HCT116 (cell line): ENCODE data around the gene CPT1A. TPM values are rescaled to one million over a fixed set of nuclear protein-coding genes. Genes with fewer than 3 reads are reported as not detected.

ENCODE experiments used
- ATAC-seq: fragments of 200-7000 bp; cut with Tn5 transposase; 2 replicates; pipeline ENCODE4 v1.9.1; 2020; ENCODE audit warnings: mild to moderate bottlenecking, moderate library complexity
- BruUV-seq: library from RNA; stranded (reverse); fragments of 400-500 nt; replicated peaks from 2 replicates; lab custom pipeline; 2021; lab: Mats Ljungman, UMichigan
- CTCF ChIA-PET: fragments of 300-600 bp; sonication (Branson Sonifier 250); formaldehyde crosslinking; loops from one replicate; lab custom pipeline; 2021; ENCODE audit warnings: antibody characterized with exemption; lab: Charles Lee
- POLR2A ChIA-PET: fragments of 300-600, 350-600 bp; sonication (Branson Sonifier 250); formaldehyde crosslinking; loops from one replicate; lab custom pipeline; 2021; ENCODE audit warnings: antibody characterized with exemption; lab: Charles Lee
- RAD21 ChIA-PET, 2 experiments: fragments of 300-600 bp; sonication (Branson Sonifier 250); formaldehyde crosslinking; loops; one replicate each; lab custom pipeline; 2023; ENCODE audit warnings: low total read pairs in 2 of 2; ENCODE audit not compliant: uncharacterized antibody in 2 of 2, unreplicated experiment in 2 of 2, low non-redundant PET in 1 of 2; lab: Charles Lee
- DNase-seq: peaks from one replicate; pipeline ENCODE4 v3.0.0-alpha.2; 2010; ENCODE audit warnings: low read depth, low spot score
- H2AFZ ChIP-seq: fragments of 200-600 bp; shearing (Covaris generic), sonication (generic); 2 replicates; pipeline ENCODE4 v1.6.1; 2017; ENCODE audit warnings: low read depth, mixed run types, mixed read lengths, antibody characterized with exemption, low read length; ENCODE audit not compliant: poor library complexity, severe bottlenecking
- H3K27ac ChIP-seq: 2 replicates; pipeline ENCODE4 v1.5.1; 2012; ENCODE audit warnings: low read depth, low read length
- H3K27me3 ChIP-seq: fragments of 200-600 bp; sonication (generic); 2 replicates; pipeline ENCODE4 v1.6.1; 2016; ENCODE audit warnings: mixed run types, low read length, mixed read lengths; ENCODE audit not compliant: insufficient read depth
- H3K36me3 ChIP-seq, 2 experiments: fragments of 200-500 bp in 1 of 2; fragments of 200-600 bp in 1 of 2; sonication (Bioruptor generic) in 1 of 2; sonication (generic) in 1 of 2; 2 replicates each; pipeline versions ENCODE4 v1.5.1 to v1.6.1; 2014 to 2016; ENCODE audit warnings: low read length in 2 of 2, inconsistent platforms in 1 of 2, mixed read lengths in 1 of 2, mixed run types in 1 of 2; ENCODE audit not compliant: insufficient read depth in 2 of 2, control insufficient read depth in 1 of 2
- H3K4me1 ChIP-seq, 2 experiments: fragments of 200-600 bp in 1 of 2; sonication (generic) in 1 of 2; 2 replicates each; pipeline versions ENCODE4 v1.5.1 to v1.6.1; 2012 to 2017; ENCODE audit warnings: low read length in 2 of 2, inconsistent platforms in 1 of 2, mild to moderate bottlenecking in 1 of 2, mixed read lengths in 1 of 2, mixed run types in 1 of 2, moderate library complexity in 1 of 2; ENCODE audit not compliant: insufficient read depth in 2 of 2, control insufficient read depth in 1 of 2
- H3K4me2 ChIP-seq: fragments of 200-600 bp; sonication (generic); 2 replicates; pipeline ENCODE4 v1.6.1; 2017; ENCODE audit warnings: mixed run types, low read length, mixed read lengths
- H3K4me3 ChIP-seq, 2 experiments: fragments of 200-600 bp in 1 of 2; sonication (generic) in 1 of 2; replicated peaks in 1 of 2; 2 replicates each; pipeline ENCODE4 v1.5.1; 2011 to 2016; ENCODE audit warnings: low read length in 2 of 2, control low read depth in 1 of 2, low read depth in 1 of 2, mild to moderate bottlenecking in 1 of 2, mixed read lengths in 1 of 2, mixed run types in 1 of 2
- H3K79me2 ChIP-seq: fragments of 200-600 bp; sonication (generic); 2 replicates; pipeline ENCODE4 v1.6.1; 2017; ENCODE audit warnings: mild to moderate bottlenecking, mixed run types, low read length, moderate library complexity, mixed read lengths; ENCODE audit not compliant: insufficient read depth
- H3K9ac ChIP-seq: fragments of 200-600 bp; sonication (generic); 2 replicates; pipeline ENCODE4 v1.6.1; 2016; ENCODE audit warnings: low read length, mixed read lengths
- H3K9me2 ChIP-seq: fragments of 200-600 bp; sonication (generic), shearing (Covaris generic); 2 replicates; pipeline ENCODE4 v1.6.1; 2017; ENCODE audit warnings: mixed run types, mild to moderate bottlenecking, moderate library complexity; ENCODE audit not compliant: insufficient read depth
- H3K9me3 ChIP-seq, 2 experiments: fragments of 200-500 bp in 1 of 2; fragments of 200-600 bp in 1 of 2; sonication (Bioruptor generic) in 1 of 2; sonication (generic) in 1 of 2; 2 replicates each; pipeline ENCODE4 v1.6.1; 2014 to 2017; ENCODE audit warnings: low read length in 2 of 2, mixed read lengths in 2 of 2, inconsistent platforms in 1 of 2, low read depth in 1 of 2, mild to moderate bottlenecking in 1 of 2, mixed run types in 1 of 2, moderate library complexity in 1 of 2; ENCODE audit not compliant: control insufficient read depth in 1 of 2, insufficient read depth in 1 of 2
- H4K20me1 ChIP-seq: fragments of 200-600 bp; sonication (generic), shearing (Covaris generic); 2 replicates; pipeline ENCODE4 v1.6.1; 2017; ENCODE audit warnings: mixed run types, mild to moderate bottlenecking, moderate library complexity; ENCODE audit not compliant: insufficient read depth
- EGR1 ChIP-seq: IDR thresholded peaks from 2 replicates; pipeline ENCODE4 v1.6.1; 2012; ENCODE audit warnings: low read depth
- ELF1 ChIP-seq: IDR thresholded peaks from 2 replicates; pipeline ENCODE4 v1.6.1; 2012; ENCODE audit warnings: low read depth, borderline replicate concordance
- JUND ChIP-seq: IDR thresholded peaks from 2 replicates; pipeline ENCODE4 v1.6.1; 2012
- MAX ChIP-seq: IDR thresholded peaks from 2 replicates; pipeline ENCODE4 v1.6.1; 2012
- POLR2A ChIP-seq: IDR thresholded peaks from 2 replicates; pipeline ENCODE4 v1.7.0; 2011; ENCODE audit warnings: borderline replicate concordance; ENCODE audit not compliant: insufficient read depth, insufficient read length; ENCODE audit errors: extremely low read depth
- POLR2AphosphoS5 ChIP-seq: IDR thresholded peaks from 2 replicates; pipeline ENCODE4 v1.6.1; 2011; ENCODE audit warnings: mild to moderate bottlenecking, low read depth, low read length, moderate library complexity
- RAD21 ChIP-seq: IDR thresholded peaks from 2 replicates; pipeline ENCODE4 v1.6.1; 2012; ENCODE audit warnings: low read depth, mild to moderate bottlenecking
- REST ChIP-seq: IDR thresholded peaks from 2 replicates; pipeline ENCODE4 v1.6.1; 2012; ENCODE audit warnings: low read depth
- SIN3A ChIP-seq: IDR thresholded peaks from 2 replicates; pipeline ENCODE4 v1.6.1; 2012; ENCODE audit warnings: low read depth
- SP1 ChIP-seq: IDR thresholded peaks from 2 replicates; pipeline ENCODE4 v1.6.1; 2012; ENCODE audit warnings: low read depth
- SRF ChIP-seq: IDR thresholded peaks from 2 replicates; pipeline ENCODE4 v1.6.1; 2012; ENCODE audit warnings: low read depth
- YY1 ChIP-seq: IDR thresholded peaks from 2 replicates; pipeline ENCODE4 v1.6.1; 2011; ENCODE audit warnings: low read length, low read depth, moderate library complexity, mild to moderate bottlenecking; ENCODE audit not compliant: insufficient replicate concordance; ENCODE audit errors: extremely low read depth
- intact Hi-C: fragments of 100-400 bp; cut with micrococcal nuclease; formaldehyde crosslinking; loops from 2 replicates; pipeline ENCODE4 v1.10.0; 2022
- total RNA-seq: library from RNA; stranded (reverse); gene quantifications from one replicate; pipeline ENCODE4 v1.2.1, GENCODE V29; 2021; ENCODE audit not compliant: unreplicated experiment

CPT1A gene
- total RNA-seq, 1 experiment from 2014 or later = 54.4 TPM

- H3K36me3 ChIP-seq = no peaks in the 10 kb centered on the region
- H3K4me2 ChIP-seq = no peak overlapping the region; the same call in 1 of the 2 replicates
- no peaks in the 10 kb centered on the region for H3K9me3 ChIP-seq
- H4K20me1 ChIP-seq = no peaks in the 10 kb centered on the region
- no peak for TF ChIP-seq POLR2A
- no peak for TF ChIP-seq POLR2AphosphoS5
- no peak for TF ChIP-seq SRF
- no peak for TF ChIP-seq SP1
- no peak for TF ChIP-seq JUND
- TF ChIP-seq RAD21 = no peak
- TF ChIP-seq YY1 = no peak
- TF ChIP-seq SIN3A = no peak
- no peak for TF ChIP-seq REST
- no peak for TF ChIP-seq MAX
- no peak for TF ChIP-seq EGR1
- no peak for TF ChIP-seq ELF1
- H3K9me2 ChIP-seq = no peaks in the 10 kb centered on the region
- peaks cover 9% of the 10 kb centered on the region for H3K79me2 ChIP-seq
- ChIA-PET CTCF (interaction anchor here (1.4 to 2.3 kb wide), 4 partner anchors 9 to 212 kb away, joined by 3 to 13 read pairs (median 7); no protein-coding TSS in a partner anchor), POLR2A (no interaction called here), RAD21 (interaction anchor here in 1 of 2 experiments (1.3 kb wide), 1 partner anchor 261 kb away, joined by 3 read pairs; no protein-coding TSS in a partner anchor)
- no peak for ATAC-seq
- DNase-seq = no peak
- H3K4me3 ChIP-seq = no peak overlapping the region
- no peak overlapping the region for H3K9ac ChIP-seq
- intact Hi-C loops = loop anchor here (2.0 kb wide), 1 partner anchor 212 kb away; no protein-coding TSS in a partner anchor
- BruUV-seq = no TSS peak
- no peak overlapping the region for H2AFZ ChIP-seq
- no peaks in the 10 kb centered on the region for H3K27me3 ChIP-seq
- H3K27ac ChIP-seq = no peak overlapping the region
- H3K4me1 ChIP-seq = peaks cover 17 to 31% of the 10 kb centered on the region in 2 experiments
Measured at GRCh38 chr11:68844801-68845200, 3.1 kb upstream of the CPT1A start.
